GM12878 (cell line): Measurements from ENCODE around the gene MOCOS. TPM values are rescaled to one million over a fixed set of nuclear protein-coding genes. Genes with fewer than 3 reads are reported as not detected.
A peak's percentile ranks its signal among the peaks of the same experiment; 100 is the strongest.

Experiments used
- ATAC-seq: fragments of 200-7000 bp; cut with Tn5 transposase; 3 replicates; pipeline ENCODE4 v1.9.1; 2020; ENCODE audit warnings: mild to moderate bottlenecking, moderate library complexity
- BruUV-seq: library from RNA; stranded (reverse); fragments of 400-500 nt; replicated peaks from 2 replicates; lab custom pipeline; 2021; lab: Mats Ljungman, UMichigan
- CTCF ChIA-PET: fragments of 300-600 bp; sonication (Branson Sonifier 250); formaldehyde crosslinking; extraction: SDS; loops from one replicate; lab custom pipeline; 2021; ENCODE audit warnings: inconsistent platforms; lab: Yijun Ruan, JAX
- POLR2A ChIA-PET: fragments of 350-600 bp; formaldehyde crosslinking; extraction: SDS; loops from one replicate; lab custom pipeline; 2021; ENCODE audit warnings: inconsistent platforms; lab: Charles Lee
- RAD21 ChIA-PET: fragments of 300-600 bp; sonication (Branson Sonifier 250); formaldehyde crosslinking; loops from one replicate; lab custom pipeline; 2023; ENCODE audit warnings: antibody characterized with exemption; ENCODE audit not compliant: unreplicated experiment; lab: Charles Lee
- SMC1A ChIA-PET: fragments of 300-600 bp; sonication (Branson Sonifier 250); formaldehyde crosslinking; loops from one replicate; lab custom pipeline; 2023; ENCODE audit not compliant: unreplicated experiment, uncharacterized antibody; lab: Charles Lee
- DNase-seq: peaks from one replicate; pipeline ENCODE4 v3.0.0-alpha.2; 2011; ENCODE audit warnings: low read depth, low spot score
- FAIRE-seq: peaks from 3 replicates; lab custom pipeline; 2011; peaks lifted over from hg19 to GRCh38; lab: Jason Lieb, UNC
- H2AFZ ChIP-seq: 2 replicates; pipeline ENCODE4 v1.6.0; 2011; ENCODE audit warnings: low read depth, low read length, control low read depth; ENCODE audit not compliant: control insufficient read depth
- H3K27ac ChIP-seq: 2 replicates; pipeline ENCODE4 v1.5.1; 2011; ENCODE audit warnings: control low read depth; ENCODE audit not compliant: control insufficient read depth, insufficient read depth
- H3K27me3 ChIP-seq, 2 experiments: replicated peaks in 1 of 2; 2 replicates each; pipeline versions ENCODE4 v1.6.0 to v1.6.1; 2011; ENCODE audit warnings: low read length in 1 of 2; ENCODE audit not compliant: control insufficient read depth in 2 of 2, insufficient read depth in 2 of 2
- H3K36me3 ChIP-seq, 2 experiments: 2 replicates each; pipeline ENCODE4 v1.5.1; 2011; ENCODE audit warnings: low read length in 1 of 2; ENCODE audit not compliant: control insufficient read depth in 2 of 2, insufficient read depth in 2 of 2
- H3K4me1 ChIP-seq: 2 replicates; pipeline ENCODE4 v1.6.1; 2011; ENCODE audit warnings: mild to moderate bottlenecking, low read length, moderate library complexity, mixed read lengths; ENCODE audit not compliant: control insufficient read depth, insufficient read depth
- H3K4me2 ChIP-seq: 2 replicates; pipeline ENCODE4 v1.6.0; 2011; ENCODE audit warnings: control low read depth; ENCODE audit not compliant: control insufficient read depth, insufficient read depth
- H3K4me3 ChIP-seq: fragments of 200-600 bp; sonication (generic); 2 replicates; pipeline ENCODE4 v1.5.1; 2016
- H3K79me2 ChIP-seq: 2 replicates; pipeline ENCODE4 v1.6.0; 2011; ENCODE audit warnings: low read length; ENCODE audit not compliant: control insufficient read depth, insufficient read depth
- H3K9ac ChIP-seq: 2 replicates; pipeline ENCODE4 v1.8.0; 2011; ENCODE audit warnings: low read length, control low read depth, mixed read lengths; ENCODE audit not compliant: control insufficient read depth, insufficient read depth
- H3K9me3 ChIP-seq: replicated peaks from 3 replicates; pipeline ENCODE4 v1.5.1; 2011; ENCODE audit warnings: mild to moderate bottlenecking, low read length; ENCODE audit not compliant: control insufficient read depth, insufficient read depth
- H4K20me1 ChIP-seq: 2 replicates; pipeline ENCODE4 v1.6.0; 2011; ENCODE audit not compliant: control insufficient read depth, insufficient read depth
- BHLHE40 ChIP-seq, 2 experiments: fragments of 450-650 bp in 1 of 2; IDR thresholded peaks; 2 replicates each; pipeline ENCODE4 v1.6.1; 2011 to 2017; ENCODE audit warnings: low read depth in 2 of 2, borderline replicate concordance in 1 of 2, improper control_type of control experiment in 1 of 2, low read length in 1 of 2, mild to moderate bottlenecking in 1 of 2
- CBFB ChIP-seq: IDR thresholded peaks from 2 replicates; pipeline ENCODE4 v1.6.1; 2016; ENCODE audit warnings: antibody characterized with exemption, low read depth
- ETV6 ChIP-seq, 2 experiments: fragments of 450-650 bp in 1 of 2; IDR thresholded peaks in 1 of 2; conservative IDR thresholded peaks in 1 of 2; 2 replicates each; pipeline ENCODE4 v1.6.1; 2014; ENCODE audit warnings: antibody characterized with exemption in 1 of 2, borderline replicate concordance in 1 of 2, low read depth in 1 of 2, mild to moderate bottlenecking in 1 of 2, moderate library complexity in 1 of 2
- FOXK2 ChIP-seq: fragments of 450-650 bp; IDR thresholded peaks from 2 replicates; pipeline ENCODE4 v1.6.1; 2017; ENCODE audit warnings: mild to moderate bottlenecking, moderate library complexity
- MXI1 ChIP-seq: fragments of 150-350 bp; IDR thresholded peaks from 2 replicates; pipeline ENCODE4 v1.6.1; 2011; ENCODE audit warnings: low read depth, mild to moderate bottlenecking, inconsistent platforms, low read length, improper control_type of control experiment
- MYC ChIP-seq: IDR thresholded peaks from 2 replicates; pipeline ENCODE4 v1.6.1; 2011; ENCODE audit warnings: mild to moderate bottlenecking, low read length, moderate library complexity, inconsistent platforms; ENCODE audit not compliant: insufficient read depth, insufficient replicate concordance, insufficient read length, severe bottlenecking
- POLR2AphosphoS2 ChIP-seq: IDR thresholded peaks from 2 replicates; pipeline ENCODE4 v1.6.1; 2011; ENCODE audit warnings: low read depth, mild to moderate bottlenecking, low read length, improper control_type of control experiment, moderate library complexity
- POU2F2 ChIP-seq: IDR thresholded peaks from 3 replicates; pipeline ENCODE4 v1.6.1; 2011; ENCODE audit warnings: low read depth, mild to moderate bottlenecking, low read length, borderline replicate concordance
- TBL1XR1 ChIP-seq: IDR thresholded peaks from 2 replicates; pipeline ENCODE4 v1.6.1; 2012; ENCODE audit warnings: low read depth, low read length, improper control_type of control experiment
- ZNF217 ChIP-seq: fragments of 450-650 bp; IDR thresholded peaks from 2 replicates; pipeline ENCODE4 v1.6.1; 2017; ENCODE audit warnings: antibody characterized with exemption, mild to moderate bottlenecking
- WGBS: methylation state at CpG from one replicate; pipeline ENCODE4 v1.1.6; 2016; ENCODE audit warnings: low lambda C conversion rate; ENCODE audit not compliant: insufficient replicate concordance, insufficient coverage; ENCODE audit errors: missing lambda C conversion rate; 5-methylcytosine and 5-hydroxymethylcytosine counted together
- in situ Hi-C: fragments of 300-500 bp; cut with MboI; formaldehyde crosslinking; loops from 9 replicates; pipeline ENCODE4 v1.14.3; 2018; ENCODE audit warnings: mixed read lengths
- intact Hi-C: fragments of 100-400 bp; cut with micrococcal nuclease; formaldehyde crosslinking; loops from one replicate; pipeline ENCODE4 v1.14.2; 2022; ENCODE audit not compliant: unreplicated experiment
- polyA plus RNA-seq, 11 experiments: library from polyadenylated mRNA; depleted of rRNA in 4 of 11; unstranded in 6 of 11; stranded (reverse) in 5 of 11; fragments of >200 nt; fragmentation: Nextera tagmentation in 4 of 11; fragmentation: Illumina TruSeq in 1 of 11; extraction: Ambion mirVana in 4 of 11; extraction: Trizol in 1 of 11; gene quantifications; 1 replicate in 1 of 11; 2 replicates in 10 of 11; pipeline versions ENCODE4 v1.2.1 to v1.2.3, GENCODE V29; 2011 to 2016; ENCODE audit warnings: inconsistent platforms in 2 of 11, missing spikeins in 2 of 11, low read depth in 1 of 11
- total RNA-seq, 4 experiments: library from RNA; depleted of rRNA in 3 of 4; stranded (reverse); fragments of >200 nt in 3 of 4; fragmentation: Illumina TruSeq in 1 of 4; extraction: Trizol in 1 of 4; gene quantifications; 2 replicates each; pipeline versions ENCODE4 v1.2.1 to v1.2.3, GENCODE V29; 2013 to 2021

MOCOS gene
- total and polyA plus RNA-seq, 10 of the 15 experiments (the other 5 are each of a cell fraction or from before 2014, with no cell fraction given) = 0.16 to 0.56 (median 0.33) TPM

DNA sequence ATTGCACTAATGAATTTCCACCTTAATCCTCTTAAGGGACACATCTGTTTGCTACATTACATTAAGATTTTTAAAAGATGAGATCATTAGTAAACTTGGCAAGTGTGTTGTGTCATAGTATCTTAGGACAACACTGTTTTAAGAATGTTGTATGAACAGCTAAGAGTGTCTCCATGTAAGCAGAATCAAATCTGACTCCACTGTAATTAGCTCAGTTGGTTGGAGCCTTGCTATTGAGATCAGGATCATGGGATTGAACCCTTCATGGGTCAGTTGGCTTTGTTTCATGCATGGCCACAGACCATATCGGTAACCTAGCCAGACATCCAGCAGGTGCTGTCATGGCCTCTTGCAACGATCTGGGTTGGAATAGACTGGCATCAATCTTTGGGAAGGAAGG lies 115.4 kb downstream of the MOCOS start (continued):
- TF ChIP-seq ETV6 (conservative IDR thresholded peaks at IDR 0.05 in 1 of 2, IDR thresholded peaks at IDR 0.05 in 1 of 2; ENCODE audit: borderline replicate concordance in 1 of 2, low read depth in 1 of 2) (no peak), POLR2AphosphoS2 (no peak), TBL1XR1 (no peak), MYC (no peak)

DNA sequence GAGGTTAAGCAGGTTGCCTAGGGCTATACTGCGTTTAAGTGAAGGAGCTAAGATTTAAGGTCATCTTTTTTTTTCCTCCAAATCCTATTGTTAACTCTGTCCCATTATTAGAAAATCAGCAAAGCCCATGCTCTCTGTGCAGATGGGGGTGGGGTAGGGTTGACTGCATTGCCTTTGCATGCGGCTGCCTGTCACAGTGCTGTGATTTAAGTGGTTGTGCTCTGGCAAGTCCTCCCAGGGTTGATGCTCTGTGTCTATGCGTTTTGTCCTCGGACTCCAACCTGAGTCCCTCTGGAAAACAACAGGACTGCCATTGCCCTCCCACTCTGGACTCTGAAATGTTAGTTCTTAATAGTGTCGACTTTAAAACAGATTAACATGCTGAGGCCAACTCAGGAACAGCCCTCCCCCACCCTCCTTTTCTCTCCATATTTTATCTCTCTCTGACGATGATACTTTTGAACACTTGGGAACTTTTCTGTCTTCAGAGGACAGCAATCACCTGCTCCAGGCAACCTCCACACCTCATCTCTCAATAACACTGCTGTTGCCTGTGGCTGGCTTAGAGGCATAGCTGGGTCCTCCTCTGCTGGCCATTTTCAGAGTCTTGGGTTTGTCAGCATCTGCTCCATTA lies 116.0 kb downstream of the MOCOS start:
- no peak for FAIRE-seq
- H3K36me3 ChIP-seq = no peaks in the 10 kb centered on the region
- no peak for TF ChIP-seq FOXK2
- TF ChIP-seq MXI1 = peak; percentile 54; the same call in 1 of the 2 replicates
- TF ChIP-seq CBFB = no peak
- no peak for TF ChIP-seq MYC
- no peak for TF ChIP-seq POLR2AphosphoS2
- no peak for TF ChIP-seq BHLHE40 (IDR thresholded peaks at IDR 0.05; ENCODE audit: borderline replicate concordance in 1 of 2, low read depth in 2 of 2, low read length in 1 of 2)
- no peak for TF ChIP-seq POU2F2
- no peak for TF ChIP-seq ZNF217
- no peak overlapping the region for H3K9ac ChIP-seq
- no peak for DNase-seq
- H3K27me3 ChIP-seq = peaks cover 0 to 2% of the 10 kb centered on the region in 2 experiments; a peak in 2 of 4 replicates
- no peaks in the 10 kb centered on the region for H3K4me1 ChIP-seq
- H3K79me2 ChIP-seq = peaks cover 22% of the 10 kb centered on the region
- no peak overlapping the region for H2AFZ ChIP-seq
- intact Hi-C loops (no loop called here), in situ Hi-C loops (no loop called here)
- H3K4me2 ChIP-seq = no peak overlapping the region
- ChIA-PET CTCF (interaction anchor here (0.6 to 2.3 kb wide), 10 partner anchors 24 to 268 kb away, joined by 3 to 5 read pairs (median 4); no protein-coding TSS in a partner anchor), RAD21 (interaction anchor here (1.0 to 14.2 kb wide), 14 partner anchors 13 to 268 kb away, joined by 3 to 203 read pairs (median 5); no protein-coding TSS in a partner anchor), POLR2A (interaction anchor here (0.5 to 2.2 kb wide), 9 partner anchors 24 to 265 kb away, joined by 3 to 11 read pairs (median 4); no protein-coding TSS in a partner anchor), SMC1A (interaction anchor here (0.6 to 12.6 kb wide), 18 partner anchors 8 to 269 kb away, joined by 3 to 212 read pairs (median 6); no protein-coding TSS in a partner anchor)
- H3K27ac ChIP-seq = no peak overlapping the region
- no peak overlapping the region for H3K4me3 ChIP-seq
- H4K20me1 ChIP-seq = no peaks in the 10 kb centered on the region
- BruUV-seq = no TSS peak
- WGBS = 25% methylated on average over 6 of the region's 6 CpGs
- ATAC-seq = 0 out of 3 replicates have a peak, but pooled peaks have one; percentile 24
- no peaks in the 10 kb centered on the region for H3K9me3 ChIP-seq
